HG03196 (cell line): ENCODE results near the gene ASCC3.

ENCODE experiments used
- ATAC-seq: cut with Tn5 transposase; IDR thresholded peaks from one replicate; pipeline ENCODE4 v1.9.1; 2021; ENCODE audit not compliant: unreplicated experiment

The ASCC3 gene

GRCh38 chr6:100730001-100730980, 150.8 kb downstream of the ASCC3 start:
- ATAC-seq, result no peak

- ATAC-seq, result no peak
Measured at GRCh38 chr6:100726666-100727065, 154.5 kb downstream of the ASCC3 start.

- ATAC-seq, result no peak
Measured at GRCh38 chr6:100724696-100725095, 156.4 kb downstream of the ASCC3 start.

- ATAC-seq, result no peak
Measured at GRCh38 chr6:100724222-100724621, 156.9 kb downstream of the ASCC3 start.

- no peak for ATAC-seq
Measured at GRCh38 chr6:100721256-100721655, 159.9 kb downstream of the ASCC3 start.

- no peak for ATAC-seq
Measured at GRCh38 chr6:100719883-100720682, 161.0 kb downstream of the ASCC3 start.

GRCh38 chr6:100712997-100713396, 168.1 kb downstream of the ASCC3 start:
- ATAC-seq, result no peak

- no peak for ATAC-seq
Measured at GRCh38 chr6:100706491-100706890, 174.6 kb downstream of the ASCC3 start.

- ATAC-seq, result no peak
Measured at GRCh38 chr6:100704961-100705360, 176.2 kb downstream of the ASCC3 start.

GRCh38 chr6:100701728-100702127, 179.4 kb downstream of the ASCC3 start:
- ATAC-seq, result no peak

- ATAC-seq, result no peak
Measured at GRCh38 chr6:100700009-100700408, 181.1 kb downstream of the ASCC3 start.

GRCh38 chr6:100695445-100695844, 185.7 kb downstream of the ASCC3 start:
- ATAC-seq, result no peak

GRCh38 chr6:100693249-100693927, 187.7 kb downstream of the ASCC3 start:
- no peak for ATAC-seq

- no peak for ATAC-seq
Measured at GRCh38 chr6:100691972-100692371, 189.2 kb downstream of the ASCC3 start.

- no peak for ATAC-seq
Measured at GRCh38 chr6:100686216-100686615, 194.9 kb downstream of the ASCC3 start.

GRCh38 chr6:100685747-100686146, 195.4 kb downstream of the ASCC3 start:
- no peak for ATAC-seq

- no peak for ATAC-seq
Measured at GRCh38 chr6:100680163-100680562, 201.0 kb downstream of the ASCC3 start.

GRCh38 chr6:100678027-100678426, 203.1 kb downstream of the ASCC3 start:
- ATAC-seq, result no peak

- ATAC-seq, result no peak
Measured at GRCh38 chr6:100677240-100677639, 203.9 kb downstream of the ASCC3 start.

GRCh38 chr6:100673641-100674040, 207.5 kb downstream of the ASCC3 start:
- no peak for ATAC-seq

GRCh38 chr6:100671740-100672139, 209.4 kb downstream of the ASCC3 start:
- ATAC-seq, result no peak
